ENCODE results near the gene C4orf36. TPM values are rescaled to one million over a fixed set of nuclear protein-coding genes. Genes with fewer than 3 reads are reported as not detected.

The C4orf36 gene
- total RNA-seq, 1 donor from 2014 or later, result not detected

DNA sequence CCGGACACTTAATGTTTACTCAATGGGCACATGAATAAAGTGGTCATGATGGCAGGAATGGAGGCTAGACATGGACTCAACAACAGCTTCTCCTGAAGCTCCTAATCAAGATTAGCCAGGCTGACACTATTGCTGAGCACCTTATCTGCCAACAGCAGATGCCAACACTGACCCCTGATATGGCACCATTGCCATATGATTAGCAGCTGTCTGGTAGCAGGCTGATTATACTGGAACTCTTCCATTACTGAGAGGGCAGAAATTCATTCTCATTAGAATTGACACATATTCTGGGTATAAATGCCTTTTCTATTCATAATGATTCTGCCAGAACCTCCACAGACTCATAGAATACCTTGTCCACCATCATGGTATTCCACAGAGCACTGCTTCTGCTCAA lies 24.2 kb upstream of the C4orf36 start:
- no peaks in the 10 kb centered on the region for H3K27me3 ChIP-seq (ENCODE audit: control insufficient read depth in 3 of 3, insufficient read depth in 3 of 3, low read length in 3 of 3)
- H3K36me3 ChIP-seq (ENCODE audit: control insufficient read depth in 3 of 3, insufficient read depth in 3 of 3, low read length in 3 of 3), result peaks cover 0 to 4% (median 0%) of the 10 kb centered on the region in 3 donors
- no peak overlapping the region for H3K9ac ChIP-seq (ENCODE audit: low read depth in 1 of 3, low read length in 3 of 3)
- no peaks in the 10 kb centered on the region for H3K9me3 ChIP-seq (ENCODE audit: control insufficient read depth in 3 of 3, low read length in 3 of 3)
- no peak overlapping the region for H3K4me3 ChIP-seq (ENCODE audit: low read length in 3 of 3)
- no peak overlapping the region for H3K27ac ChIP-seq (ENCODE audit: low read depth, low read length)
- H3K4me1 ChIP-seq (ENCODE audit: control insufficient read depth in 3 of 3, insufficient read depth in 3 of 3, low read length in 3 of 3), result peaks cover 0 to 5% (median 0%) of the 10 kb centered on the region in 3 donors

DNA sequence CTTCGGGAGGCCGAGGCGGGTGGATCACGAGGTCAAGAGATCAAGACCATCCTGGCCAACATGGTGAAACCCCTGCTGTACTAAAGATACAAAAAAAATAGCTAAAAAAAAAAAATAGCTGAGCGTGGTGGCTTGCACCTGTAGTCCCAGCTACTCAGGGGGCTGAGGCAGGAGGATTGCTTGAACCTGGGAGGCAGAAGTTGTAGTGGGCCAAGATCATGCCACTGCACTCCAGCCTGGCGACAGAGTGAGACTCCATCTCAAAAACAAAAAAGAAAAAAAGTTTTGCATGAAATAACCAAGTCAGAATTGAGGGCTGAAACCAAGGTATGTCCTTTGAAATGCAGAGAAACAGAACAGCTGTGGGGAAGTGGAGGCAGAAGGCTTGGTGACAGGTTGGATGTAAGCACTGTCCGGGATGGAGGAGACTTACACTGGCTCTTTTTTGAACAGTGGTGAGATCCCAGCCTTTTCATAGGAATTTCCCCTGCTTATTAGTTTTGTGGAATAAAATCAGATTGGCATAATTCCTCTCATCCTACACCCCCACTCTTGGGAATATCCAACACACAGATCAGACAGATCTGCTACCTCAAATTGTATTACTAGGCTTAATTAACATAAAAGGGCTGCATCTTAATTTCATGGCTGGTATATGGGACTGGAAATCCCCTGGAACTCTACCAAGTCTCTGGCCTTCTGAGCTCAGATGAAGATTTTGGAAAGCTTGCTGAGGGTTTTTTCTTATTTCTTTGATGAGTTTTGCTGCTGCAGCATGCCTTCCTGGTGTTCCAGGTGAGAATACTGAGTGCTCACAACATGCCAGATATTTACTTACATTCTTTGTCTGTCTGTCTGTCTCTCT lies 18.8 kb upstream of the C4orf36 start:
- Histone ChIP-seq H3K36me3 (ENCODE audit: control insufficient read depth in 3 of 3, insufficient read depth in 3 of 3, low read length in 3 of 3) (peaks cover 0 to 2% (median 0%) of the 10 kb centered on the region in 3 donors), H3K27me3 (ENCODE audit: control insufficient read depth in 3 of 3, insufficient read depth in 3 of 3, low read length in 3 of 3) (no peaks in the 10 kb centered on the region), H3K4me3 (ENCODE audit: low read length in 3 of 3) (no peak overlapping the region), H3K4me1 (ENCODE audit: control insufficient read depth in 3 of 3, insufficient read depth in 3 of 3, low read length in 3 of 3) (peaks cover 4 to 6% (median 5%) of the 10 kb centered on the region in 3 donors), H3K9ac (ENCODE audit: low read depth in 1 of 3, low read length in 3 of 3) (no peak overlapping the region), H3K9me3 (ENCODE audit: control insufficient read depth in 3 of 3, low read length in 3 of 3) (no peaks in the 10 kb centered on the region), H3K27ac (ENCODE audit: low read depth, low read length) (no peak overlapping the region)

GRCh38 chr4:86910369-86910768 lies 18.1 kb upstream of the C4orf36 start:
- peaks cover 4 to 6% (median 5%) of the 10 kb centered on the region in 3 donors for H3K4me1 ChIP-seq (ENCODE audit: control insufficient read depth in 3 of 3, insufficient read depth in 3 of 3, low read length in 3 of 3)
- no peak overlapping the region for H3K9ac ChIP-seq (ENCODE audit: low read depth in 1 of 3, low read length in 3 of 3)
- H3K4me3 ChIP-seq (ENCODE audit: low read length in 3 of 3), result no peak overlapping the region
- H3K36me3 ChIP-seq (ENCODE audit: control insufficient read depth in 3 of 3, insufficient read depth in 3 of 3, low read length in 3 of 3), result peaks cover 0 to 2% (median 0%) of the 10 kb centered on the region in 3 donors
- H3K27ac ChIP-seq (ENCODE audit: low read depth, low read length), result no peak overlapping the region
- no peaks in the 10 kb centered on the region for H3K27me3 ChIP-seq (ENCODE audit: control insufficient read depth in 3 of 3, insufficient read depth in 3 of 3, low read length in 3 of 3)
- H3K9me3 ChIP-seq (ENCODE audit: control insufficient read depth in 3 of 3, low read length in 3 of 3), result no peaks in the 10 kb centered on the region

DNA sequence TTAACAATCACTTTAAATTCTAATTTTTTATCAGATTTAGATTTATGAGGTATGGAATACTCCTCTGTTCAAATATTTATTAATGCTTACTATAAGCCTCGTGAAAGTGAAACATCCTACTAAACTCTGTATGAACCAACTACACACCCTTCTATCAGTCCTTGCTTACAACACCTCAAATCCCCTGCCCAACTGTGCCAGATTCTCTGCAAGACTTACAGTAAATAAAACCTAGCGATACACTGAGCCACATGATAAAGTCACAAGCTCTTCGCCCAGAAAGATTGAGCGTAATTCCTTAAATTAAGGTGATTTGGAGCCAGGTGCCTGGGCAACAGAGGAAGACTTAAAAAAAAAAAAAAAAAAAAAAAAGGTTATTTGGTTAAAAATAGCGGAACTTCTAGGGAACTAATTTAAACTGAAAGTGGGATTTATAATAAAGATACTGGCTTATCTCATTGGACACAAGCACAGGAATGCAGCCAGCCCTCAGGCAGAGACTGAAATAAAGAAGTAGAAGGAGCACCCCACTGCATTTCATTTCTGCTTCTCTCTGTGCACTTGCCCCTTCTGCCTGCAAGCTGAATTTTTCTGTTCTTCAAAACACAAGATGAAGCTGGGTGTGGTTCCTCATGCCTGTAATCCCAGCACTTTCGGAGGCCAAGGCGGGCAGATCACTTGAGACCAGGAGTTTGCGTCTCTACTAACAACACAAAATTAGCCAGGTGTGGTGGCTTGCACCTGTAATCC lies 17.5 kb upstream of the C4orf36 start:
- Histone ChIP-seq H3K9ac (ENCODE audit: low read depth in 1 of 3, low read length in 3 of 3) (no peak overlapping the region), H3K36me3 (ENCODE audit: control insufficient read depth in 3 of 3, insufficient read depth in 3 of 3, low read length in 3 of 3) (peaks cover 0 to 2% (median 0%) of the 10 kb centered on the region in 3 donors), H3K27me3 (ENCODE audit: control insufficient read depth in 3 of 3, insufficient read depth in 3 of 3, low read length in 3 of 3) (no peaks in the 10 kb centered on the region), H3K4me1 (ENCODE audit: control insufficient read depth in 3 of 3, insufficient read depth in 3 of 3, low read length in 3 of 3) (peaks cover 4 to 6% (median 5%) of the 10 kb centered on the region in 3 donors), H3K4me3 (ENCODE audit: low read length in 3 of 3) (no peak overlapping the region), H3K9me3 (ENCODE audit: control insufficient read depth in 3 of 3, low read length in 3 of 3) (no peaks in the 10 kb centered on the region), H3K27ac (ENCODE audit: low read depth, low read length) (no peak overlapping the region)

DNA sequence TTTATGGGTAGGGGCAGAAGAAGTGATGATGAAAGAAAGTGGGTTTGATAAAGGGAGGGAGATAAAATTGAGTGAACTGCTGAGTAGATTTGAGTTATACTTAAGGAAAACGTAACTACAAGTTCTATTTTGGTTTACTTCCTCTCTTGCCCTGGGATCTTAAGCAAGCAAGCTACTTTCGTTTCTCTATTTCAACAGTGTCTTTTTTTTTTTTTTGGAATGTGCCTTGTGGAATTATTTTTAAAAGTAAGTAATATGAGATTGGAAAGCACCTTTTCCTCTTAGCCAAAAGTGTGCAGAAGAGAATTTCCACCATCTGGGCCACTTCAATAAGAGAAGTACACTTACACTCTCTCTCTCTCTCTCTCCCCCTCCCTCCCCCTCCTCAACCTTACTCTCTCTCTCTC lies 16.0 kb upstream of the C4orf36 start:
- H3K36me3 ChIP-seq (ENCODE audit: control insufficient read depth in 3 of 3, insufficient read depth in 3 of 3, low read length in 3 of 3), result no peaks in the 10 kb centered on the region
- H3K9me3 ChIP-seq (ENCODE audit: control insufficient read depth in 3 of 3, low read length in 3 of 3), result no peaks in the 10 kb centered on the region
- no peaks in the 10 kb centered on the region for H3K27me3 ChIP-seq (ENCODE audit: control insufficient read depth in 3 of 3, insufficient read depth in 3 of 3, low read length in 3 of 3)
- no peak overlapping the region for H3K9ac ChIP-seq (ENCODE audit: low read depth in 1 of 3, low read length in 3 of 3)
- peak overlapping the region; percentile 46 for H3K27ac ChIP-seq (ENCODE audit: low read depth, low read length)
- no peak overlapping the region for H3K4me3 ChIP-seq (ENCODE audit: low read length in 3 of 3)
- H3K4me1 ChIP-seq (ENCODE audit: control insufficient read depth in 3 of 3, insufficient read depth in 3 of 3, low read length in 3 of 3), result peaks cover 4 to 6% (median 5%) of the 10 kb centered on the region in 3 donors

GRCh38 chr4:86901864-86902263 lies 9.6 kb upstream of the C4orf36 start:
- H3K36me3 ChIP-seq (ENCODE audit: control insufficient read depth in 3 of 3, insufficient read depth in 3 of 3, low read length in 3 of 3), result peaks cover 2 to 4% (median 3%) of the 10 kb centered on the region in 3 donors
- H3K27me3 ChIP-seq (ENCODE audit: control insufficient read depth in 3 of 3, insufficient read depth in 3 of 3, low read length in 3 of 3), result no peaks in the 10 kb centered on the region
- no peaks in the 10 kb centered on the region for H3K9me3 ChIP-seq (ENCODE audit: control insufficient read depth in 3 of 3, low read length in 3 of 3)
- no peak overlapping the region for H3K4me3 ChIP-seq (ENCODE audit: low read length in 3 of 3)
- H3K4me1 ChIP-seq (ENCODE audit: control insufficient read depth in 3 of 3, insufficient read depth in 3 of 3, low read length in 3 of 3), result no peaks in the 10 kb centered on the region
- no peak overlapping the region for H3K9ac ChIP-seq (ENCODE audit: low read depth in 1 of 3, low read length in 3 of 3)
- H3K27ac ChIP-seq (ENCODE audit: low read depth, low read length), result no peak overlapping the region

GRCh38 chr4:86898562-86898961 lies 6.3 kb upstream of the C4orf36 start:
- H3K27ac ChIP-seq (ENCODE audit: low read depth, low read length), result no peak overlapping the region
- H3K4me1 ChIP-seq (ENCODE audit: control insufficient read depth in 3 of 3, insufficient read depth in 3 of 3, low read length in 3 of 3), result no peaks in the 10 kb centered on the region
- no peaks in the 10 kb centered on the region for H3K9me3 ChIP-seq (ENCODE audit: control insufficient read depth in 3 of 3, low read length in 3 of 3)
- peaks cover 2 to 4% (median 3%) of the 10 kb centered on the region in 3 donors for H3K36me3 ChIP-seq (ENCODE audit: control insufficient read depth in 3 of 3, insufficient read depth in 3 of 3, low read length in 3 of 3)
- H3K9ac ChIP-seq (ENCODE audit: low read depth in 1 of 3, low read length in 3 of 3), result no peak overlapping the region
- H3K4me3 ChIP-seq (ENCODE audit: low read length in 3 of 3), result no peak overlapping the region
- no peaks in the 10 kb centered on the region for H3K27me3 ChIP-seq (ENCODE audit: control insufficient read depth in 3 of 3, insufficient read depth in 3 of 3, low read length in 3 of 3)

DNA sequence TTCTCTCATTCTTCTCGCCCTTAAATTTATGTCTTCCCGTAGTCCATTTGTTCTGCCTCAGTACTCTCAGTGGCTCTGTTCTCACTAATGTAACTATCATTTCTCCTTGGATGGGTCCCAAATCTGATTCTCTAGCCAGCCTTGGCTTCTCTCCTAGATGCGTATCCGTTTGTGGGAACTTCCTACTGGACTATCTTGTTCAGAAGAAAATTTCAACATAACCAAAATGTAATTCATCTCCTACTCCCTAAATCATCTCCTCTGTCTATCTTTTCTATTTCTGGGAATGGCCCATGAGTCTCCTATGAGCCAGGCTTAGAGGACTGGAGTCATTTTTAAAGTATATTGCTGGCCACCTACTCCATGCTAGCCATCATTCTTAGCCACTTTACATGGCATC lies 4.4 kb upstream of the C4orf36 start:
- Histone ChIP-seq H3K36me3 (ENCODE audit: control insufficient read depth in 3 of 3, insufficient read depth in 3 of 3, low read length in 3 of 3) (peaks cover 0 to under 1% (median 0%) of the 10 kb centered on the region in 3 donors), H3K9me3 (ENCODE audit: control insufficient read depth in 3 of 3, low read length in 3 of 3) (no peaks in the 10 kb centered on the region), H3K4me3 (ENCODE audit: low read length in 3 of 3) (no peak overlapping the region), H3K4me1 (ENCODE audit: control insufficient read depth in 3 of 3, insufficient read depth in 3 of 3, low read length in 3 of 3) (peaks cover 6 to 12% (median 8%) of the 10 kb centered on the region in 3 donors), H3K27ac (ENCODE audit: low read depth, low read length) (no peak overlapping the region), H3K9ac (ENCODE audit: low read depth in 1 of 3, low read length in 3 of 3) (no peak overlapping the region), H3K27me3 (ENCODE audit: control insufficient read depth in 3 of 3, insufficient read depth in 3 of 3, low read length in 3 of 3) (no peaks in the 10 kb centered on the region)

DNA sequence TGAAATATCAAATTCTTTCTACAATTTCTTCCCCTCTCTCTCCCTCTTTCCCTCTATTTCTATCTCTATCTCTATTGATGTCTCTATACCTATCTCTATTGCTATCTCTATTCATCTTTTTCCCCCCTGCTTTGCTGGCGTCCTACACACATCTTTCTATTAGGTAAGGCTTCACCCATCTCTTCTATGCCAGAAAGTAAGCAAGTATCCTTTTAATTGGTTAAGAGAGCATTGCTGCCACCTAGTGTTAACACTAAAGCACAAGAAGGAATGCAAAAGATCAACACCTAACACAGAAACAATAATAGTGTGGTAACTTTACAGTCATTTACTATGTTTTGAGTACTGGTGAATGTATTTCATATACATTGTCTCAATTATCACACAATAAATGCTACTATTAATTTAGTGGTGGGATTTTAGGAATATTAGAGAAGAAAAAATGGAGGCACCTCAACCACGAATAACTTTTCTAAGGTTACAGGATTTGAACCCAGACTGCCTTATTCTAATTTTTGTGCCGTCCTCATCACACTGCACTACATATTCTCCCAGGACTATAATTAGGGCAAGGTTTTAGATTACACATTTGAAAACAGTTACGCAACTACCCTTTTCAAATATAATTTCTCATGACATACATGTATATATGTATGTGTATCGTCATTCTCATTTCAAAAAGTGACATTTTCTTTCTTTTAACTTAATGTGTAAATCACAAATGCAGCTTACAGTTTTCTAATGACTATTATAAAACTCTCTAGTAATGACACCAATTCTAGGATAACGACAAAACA lies 3.7 kb upstream of the C4orf36 start:
- no peak overlapping the region for H3K27ac ChIP-seq (ENCODE audit: low read depth, low read length)
- no peak overlapping the region for H3K4me3 ChIP-seq (ENCODE audit: low read length in 3 of 3)
- peaks cover 6 to 13% (median 10%) of the 10 kb centered on the region in 3 donors for H3K4me1 ChIP-seq (ENCODE audit: control insufficient read depth in 3 of 3, insufficient read depth in 3 of 3, low read length in 3 of 3)
- no peaks in the 10 kb centered on the region for H3K36me3 ChIP-seq (ENCODE audit: control insufficient read depth in 3 of 3, insufficient read depth in 3 of 3, low read length in 3 of 3)
- no peak overlapping the region for H3K9ac ChIP-seq (ENCODE audit: low read depth in 1 of 3, low read length in 3 of 3)
- no peaks in the 10 kb centered on the region for H3K9me3 ChIP-seq (ENCODE audit: control insufficient read depth in 3 of 3, low read length in 3 of 3)
- no peaks in the 10 kb centered on the region for H3K27me3 ChIP-seq (ENCODE audit: control insufficient read depth in 3 of 3, insufficient read depth in 3 of 3, low read length in 3 of 3)

Data from skeletal muscle tissue (tissue), 4 donors.